Endothelial cell of umbilical vein (primary cell): ENCODE results near the gene SNX5. TPM values are rescaled to one million over a fixed set of nuclear protein-coding genes. Genes with fewer than 3 reads are reported as not detected.

Experiments used
- BruUV-seq: library from RNA; stranded (reverse); fragments of 400-500 nt; replicated peaks from 2 replicates; lab custom pipeline; 2021; lab: Mats Ljungman, UMichigan
- CTCF ChIA-PET: fragments of 300-600, 350-600 bp; sonication (Branson Sonifier 250); formaldehyde crosslinking; loops from one replicate; lab custom pipeline; 2021; ENCODE audit warnings: antibody characterized with exemption, inconsistent platforms; lab: Charles Lee
- POLR2A ChIA-PET: fragments of 300-600, 350-600 bp; sonication (Branson Sonifier 250); formaldehyde crosslinking; loops from one replicate; lab custom pipeline; 2021; ENCODE audit warnings: antibody characterized with exemption, inconsistent platforms; lab: Charles Lee
- DNase-seq: peaks from one replicate; pipeline ENCODE4 v3.0.0-alpha.2; 2011; ENCODE audit warnings: low read depth, low spot score
- FAIRE-seq: peaks from 2 replicates; lab custom pipeline; 2011; peaks lifted over from hg19 to GRCh38; lab: Jason Lieb, UNC
- H2AFZ ChIP-seq: 2 replicates; pipeline ENCODE4 v1.6.0; 2012; ENCODE audit warnings: low read depth, low read length, control low read depth, inconsistent platforms
- H3K27ac ChIP-seq: 2 replicates; pipeline ENCODE4 v1.5.1; 2011; ENCODE audit warnings: low read depth, mild to moderate bottlenecking, control low read depth, low read length, moderate library complexity; ENCODE audit not compliant: insufficient read depth
- H3K27me3 ChIP-seq, 2 experiments: 2 replicates each; pipeline versions ENCODE4 v1.6.0 to v1.6.1; 2011; ENCODE audit warnings: low read length in 2 of 2, mixed read lengths in 1 of 2; ENCODE audit not compliant: control insufficient read depth in 2 of 2, insufficient read depth in 2 of 2
- H3K36me3 ChIP-seq, 2 experiments: 2 replicates in 1 of 2; 3 replicates in 1 of 2; pipeline ENCODE4 v1.5.1; 2011; ENCODE audit warnings: low read length in 2 of 2, mild to moderate bottlenecking in 1 of 2, moderate library complexity in 1 of 2; ENCODE audit not compliant: control insufficient read depth in 2 of 2, insufficient read depth in 2 of 2; ENCODE audit errors: extremely low read depth in 1 of 2
- H3K4me1 ChIP-seq: 3 replicates; pipeline ENCODE4 v1.5.1; 2011; ENCODE audit warnings: mild to moderate bottlenecking, low read length; ENCODE audit not compliant: control insufficient read depth, insufficient read depth; ENCODE audit errors: extremely low read depth
- H3K4me2 ChIP-seq: 2 replicates; pipeline ENCODE4 v1.6.1; 2011; ENCODE audit warnings: low read length, control low read depth, mixed read lengths; ENCODE audit not compliant: insufficient read depth
- H3K4me3 ChIP-seq, 3 experiments: fragments of 200-600 bp in 1 of 3; sonication (generic), shearing (Covaris generic) in 1 of 3; replicated peaks in 1 of 3; 2 replicates each; pipeline ENCODE4 v1.5.1; 2011 to 2016; ENCODE audit warnings: control low read depth in 3 of 3, low read length in 3 of 3, mild to moderate bottlenecking in 2 of 3, inconsistent platforms in 1 of 3, low read depth in 1 of 3, moderate library complexity in 1 of 3; ENCODE audit not compliant: insufficient read depth in 1 of 3
- H3K79me2 ChIP-seq: 2 replicates; pipeline ENCODE4 v1.6.0; 2012; ENCODE audit warnings: low read length, inconsistent platforms; ENCODE audit not compliant: control insufficient read depth, insufficient read depth
- H3K9ac ChIP-seq: replicated peaks from 2 replicates; pipeline ENCODE3; 2011; ENCODE audit warnings: low read length, control low read depth; ENCODE audit not compliant: insufficient read depth; ENCODE audit errors: extremely low read depth
- H3K9me1 ChIP-seq: replicated peaks from 3 replicates; pipeline ENCODE4 v1.6.0; 2011; ENCODE audit warnings: mild to moderate bottlenecking, low read length; ENCODE audit not compliant: control insufficient read depth, insufficient read depth; ENCODE audit errors: extremely low read depth
- H3K9me3 ChIP-seq: replicated peaks from 2 replicates; pipeline ENCODE4 v1.5.1; 2012; ENCODE audit warnings: low read length, inconsistent platforms; ENCODE audit not compliant: control insufficient read depth, insufficient read depth
- H4K20me1 ChIP-seq: replicated peaks from 2 replicates; pipeline ENCODE3; 2011; ENCODE audit warnings: mild to moderate bottlenecking, low read length; ENCODE audit not compliant: control insufficient read depth, insufficient read depth; ENCODE audit errors: extremely low read depth
- EZH2 ChIP-seq: IDR thresholded peaks from 2 replicates; pipeline ENCODE4 v1.6.1; 2012; ENCODE audit warnings: borderline replicate concordance, low read depth, mild to moderate bottlenecking, moderate library complexity, low read length, inconsistent platforms; ENCODE audit not compliant: severe bottlenecking
- FOS ChIP-seq: IDR thresholded peaks from 2 replicates; pipeline ENCODE4 v1.6.1; 2011; ENCODE audit warnings: mild to moderate bottlenecking, low read length, moderate library complexity, borderline replicate concordance; ENCODE audit not compliant: insufficient read depth
- GATA2 ChIP-seq: IDR thresholded peaks from 2 replicates; pipeline ENCODE4 v1.7.0; 2011; ENCODE audit warnings: low read depth, mild to moderate bottlenecking, moderate library complexity, mixed read lengths, low read length; ENCODE audit not compliant: insufficient read length, insufficient read depth
- JUN ChIP-seq: IDR thresholded peaks from 2 replicates; pipeline ENCODE4 v1.6.1; 2011; ENCODE audit warnings: borderline replicate concordance, low read depth; ENCODE audit not compliant: insufficient read length, insufficient read depth
- MYC ChIP-seq: IDR thresholded peaks from one replicate; pipeline ENCODE4 v1.6.1; 2011; ENCODE audit warnings: mild to moderate bottlenecking, low read depth, low read length
- POLR2A ChIP-seq: IDR thresholded peaks from 2 replicates; pipeline ENCODE4 v1.6.1; 2012; ENCODE audit warnings: low read depth, mild to moderate bottlenecking, control low read depth, low read length
- POLR2AphosphoS5 ChIP-seq: IDR thresholded peaks from 2 replicates; pipeline ENCODE4 v1.6.1; 2012; ENCODE audit warnings: low read depth, mild to moderate bottlenecking, control low read depth, low read length, moderate library complexity; ENCODE audit not compliant: insufficient read depth
- dilution Hi-C: fragments of 300-500 bp; cut with MboI; formaldehyde crosslinking; loops from one replicate; pipeline ENCODE4 v1.15.0; 2019; ENCODE audit warnings: low sequenced_read_pairs; ENCODE audit not compliant: extremely low pct_ligation_motif_present
- intact Hi-C: fragments of 100-400 bp; cut with micrococcal nuclease; formaldehyde crosslinking; loops from one replicate; pipeline ENCODE4 v1.10.0; 2022
- polyA plus RNA-seq, 4 experiments: library from polyadenylated mRNA; depleted of rRNA in 3 of 4; stranded (reverse) in 3 of 4; unstranded in 1 of 4; fragments of >200 nt; gene quantifications; 2 replicates each; pipeline versions ENCODE4 v1.2.1 to v1.2.3, GENCODE V29; 2011 to 2012; ENCODE audit warnings: missing spikeins in 1 of 4
- total RNA-seq: library from RNA; stranded (reverse); gene quantifications from 2 replicates; pipeline ENCODE4 v1.2.3, GENCODE V29; 2021
- TF ChIP-seq, protein P1 (sequence below): IDR thresholded peaks from 2 replicates; pipeline ENCODE4 v1.6.1; 2011; ENCODE audit not compliant: insufficient read depth, insufficient read length
- TF ChIP-seq, protein P2 (sequence below), 2 donors: IDR thresholded peaks; 1 replicate in 1 of 2; 2 replicates in 1 of 2; pipeline ENCODE4 v1.5.1; 2011; ENCODE audit warnings: low read length in 2 of 2, mild to moderate bottlenecking in 2 of 2, moderate library complexity in 2 of 2, control low read depth in 1 of 2, inconsistent platforms in 1 of 2, low read depth in 1 of 2; ENCODE audit not compliant: insufficient read depth in 1 of 2; ENCODE audit errors: extremely low read depth in 1 of 2

Gene SNX5
- total and polyA plus RNA-seq, 2 donors (not counting 3 experiments of a cell fraction or from before 2014, with no cell fraction given): 76.2 to 121 TPM

DNA sequence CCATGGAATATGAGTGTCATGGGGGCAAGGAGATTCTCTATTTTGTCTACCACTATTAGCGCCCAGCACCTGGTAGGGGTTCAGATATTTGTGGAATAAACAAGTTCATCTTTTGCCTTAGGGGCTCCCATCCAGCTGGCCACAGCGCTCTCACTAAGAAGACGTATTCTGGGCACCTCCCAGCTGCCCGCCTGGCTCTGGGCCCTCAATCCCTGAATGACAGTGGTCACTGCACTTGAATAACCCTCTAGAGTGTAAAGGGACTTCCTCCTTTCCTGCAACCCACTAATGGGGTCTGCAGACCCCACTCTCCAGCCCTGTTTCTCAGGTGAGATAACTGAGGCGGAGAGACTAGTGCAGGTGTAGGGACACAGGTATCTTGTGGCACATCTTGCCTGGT lies 36.2 kb downstream of the SNX5 start:
- DNase-seq: no peak
- Histone ChIP-seq H3K27ac (no peak overlapping the region), H3K9me3 (no peaks in the 10 kb centered on the region), H4K20me1 (no peaks in the 10 kb centered on the region), H2AFZ (no peak overlapping the region), H3K79me2 (no peaks in the 10 kb centered on the region), H3K4me1 (peaks cover 11% of the 10 kb centered on the region), H3K4me3 (no peak overlapping the region), H3K27me3 (no peaks in the 10 kb centered on the region), H3K36me3 (no peaks in the 10 kb centered on the region), H3K4me2 (no peak overlapping the region), H3K9me1 (no peaks in the 10 kb centered on the region), H3K9ac (no peak overlapping the region)
- dilution Hi-C loops: no loop called here
- intact Hi-C loops: no loop called here
- no peak for FAIRE-seq
- no TSS peak for BruUV-seq
- POLR2A ChIA-PET: no interaction called here
- TF ChIP-seq EZH2 (no peak), MYC (no peak), GATA2 (no peak), POLR2AphosphoS5 (no peak), JUN (no peak)
- TF ChIP-seq, protein P1, sequence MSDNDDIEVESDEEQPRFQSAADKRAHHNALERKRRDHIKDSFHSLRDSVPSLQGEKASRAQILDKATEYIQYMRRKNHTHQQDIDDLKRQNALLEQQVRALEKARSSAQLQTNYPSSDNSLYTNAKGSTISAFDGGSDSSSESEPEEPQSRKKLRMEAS: no peak
- CTCF ChIA-PET: no interaction called here

DNA sequence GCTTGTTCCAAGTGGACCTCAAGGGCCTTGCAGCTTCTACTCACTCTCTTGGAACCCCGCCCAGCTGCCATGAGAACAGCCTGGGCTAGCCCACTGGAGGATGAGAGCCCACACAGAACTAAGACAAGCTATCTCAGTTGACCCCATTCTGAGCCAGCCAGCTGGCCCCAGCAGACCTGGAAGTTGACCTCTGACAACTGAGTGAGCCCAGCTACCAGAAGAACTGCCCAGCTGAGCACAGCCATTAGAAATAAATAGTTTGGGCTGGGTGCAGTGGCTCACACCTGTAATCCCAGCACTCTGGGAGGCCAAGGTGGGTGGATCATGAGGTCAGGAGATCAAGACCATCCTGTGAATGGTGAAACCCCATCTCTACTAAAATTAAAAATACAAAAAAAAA lies 37.1 kb downstream of the SNX5 start:
- dilution Hi-C loops: no loop called here
- TF ChIP-seq MYC (no peak), POLR2A (no peak), POLR2AphosphoS5 (no peak), FOS (no peak), JUN (no peak), GATA2 (no peak), EZH2 (no peak)
- TF ChIP-seq, protein P1: no peak
- TF ChIP-seq, protein P2, sequence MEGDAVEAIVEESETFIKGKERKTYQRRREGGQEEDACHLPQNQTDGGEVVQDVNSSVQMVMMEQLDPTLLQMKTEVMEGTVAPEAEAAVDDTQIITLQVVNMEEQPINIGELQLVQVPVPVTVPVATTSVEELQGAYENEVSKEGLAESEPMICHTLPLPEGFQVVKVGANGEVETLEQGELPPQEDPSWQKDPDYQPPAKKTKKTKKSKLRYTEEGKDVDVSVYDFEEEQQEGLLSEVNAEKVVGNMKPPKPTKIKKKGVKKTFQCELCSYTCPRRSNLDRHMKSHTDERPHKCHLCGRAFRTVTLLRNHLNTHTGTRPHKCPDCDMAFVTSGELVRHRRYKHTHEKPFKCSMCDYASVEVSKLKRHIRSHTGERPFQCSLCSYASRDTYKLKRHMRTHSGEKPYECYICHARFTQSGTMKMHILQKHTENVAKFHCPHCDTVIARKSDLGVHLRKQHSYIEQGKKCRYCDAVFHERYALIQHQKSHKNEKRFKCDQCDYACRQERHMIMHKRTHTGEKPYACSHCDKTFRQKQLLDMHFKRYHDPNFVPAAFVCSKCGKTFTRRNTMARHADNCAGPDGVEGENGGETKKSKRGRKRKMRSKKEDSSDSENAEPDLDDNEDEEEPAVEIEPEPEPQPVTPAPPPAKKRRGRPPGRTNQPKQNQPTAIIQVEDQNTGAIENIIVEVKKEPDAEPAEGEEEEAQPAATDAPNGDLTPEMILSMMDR (IDR thresholded peaks at IDR 0.05; ENCODE audit: extremely low read depth in 1 of 2, insufficient read depth in 1 of 2, low read depth in 1 of 2, low read length in 2 of 2): no peak
- DNase-seq (no peak), FAIRE-seq (no peak)
- H3K9me1 ChIP-seq: no peaks in the 10 kb centered on the region
- H3K27me3 ChIP-seq: peaks cover 3 to 6% of the 10 kb centered on the region in 2 experiments
- no peak overlapping the region for H3K4me3 ChIP-seq
- H3K4me1 ChIP-seq: peaks cover 2% of the 10 kb centered on the region
- intact Hi-C loops: no loop called here
- POLR2A ChIA-PET: no interaction called here
- H4K20me1 ChIP-seq: no peaks in the 10 kb centered on the region
- no peak overlapping the region for H3K4me2 ChIP-seq
- CTCF ChIA-PET: no interaction called here
- no TSS peak for BruUV-seq
- no peak overlapping the region for H3K9ac ChIP-seq
- no peak overlapping the region for H2AFZ ChIP-seq
- no peaks in the 10 kb centered on the region for H3K36me3 ChIP-seq
- no peaks in the 10 kb centered on the region for H3K9me3 ChIP-seq
- H3K79me2 ChIP-seq: no peaks in the 10 kb centered on the region
- H3K27ac ChIP-seq: no peak overlapping the region
